A549 (cell line): ENCODE measurements around the gene TRPM5. TPM values are rescaled to one million over a fixed set of nuclear protein-coding genes. Genes with fewer than 3 reads are reported as not detected.

ENCODE experiments used
- ATAC-seq, 2 experiments: fragments of 200-7000 bp in 1 of 2; fragments of >200 bp in 1 of 2; cut with Nextera tagmentation in 1 of 2; cut with Tn5 transposase in 1 of 2; 3 replicates each; pipeline versions ENCODE4 v1.8.0 to v1.9.1; 2018 to 2020; ENCODE audit warnings: mild to moderate bottlenecking in 1 of 2, moderate library complexity in 1 of 2
- CTCF ChIA-PET: fragments of 300-600 bp; sonication (Branson Sonifier 250); formaldehyde crosslinking; extraction: SDS; loops from one replicate; lab custom pipeline; 2021; ENCODE audit warnings: antibody characterized with exemption, inconsistent platforms; lab: Yijun Ruan, JAX
- POLR2A ChIA-PET: fragments of 350-600 bp; formaldehyde crosslinking; extraction: SDS; loops from one replicate; lab custom pipeline; 2021; ENCODE audit warnings: antibody characterized with exemption, inconsistent platforms; lab: Yijun Ruan, JAX
- DNase-seq, 2 experiments: peaks; one replicate each; pipeline versions ENCODE4 v3.0.0 to v3.0.0-alpha.2; 2011 to 2016; ENCODE audit warnings: low read depth in 1 of 2, low spot score in 1 of 2
- FAIRE-seq: peaks from 2 replicates; lab custom pipeline; 2011; peaks lifted over from hg19 to GRCh38; lab: Jason Lieb, UNC
- H3K27ac ChIP-seq, 2 experiments: fragments of >200 bp; sonication (Bioruptor Twin); formaldehyde crosslinking; 3 replicates each; pipeline ENCODE4 v1.5.1; 2016 to 2017
- H3K4me1 ChIP-seq: fragments of >200 bp; sonication (Bioruptor Twin); formaldehyde crosslinking; 3 replicates; pipeline ENCODE4 v1.6.1; 2016
- H3K4me2 ChIP-seq: fragments of >200 bp; sonication (Bioruptor Twin); formaldehyde crosslinking; 3 replicates; pipeline ENCODE4 v1.6.1; 2016
- H3K4me3 ChIP-seq: fragments of >200 bp; sonication (Bioruptor Twin); formaldehyde crosslinking; 3 replicates; pipeline ENCODE4 v1.5.1; 2016
- H3K9me3 ChIP-seq: fragments of >200 bp; sonication (Bioruptor Twin); formaldehyde crosslinking; 3 replicates; pipeline ENCODE4 v1.6.1; 2016
- BHLHE40 ChIP-seq: IDR thresholded peaks from 2 replicates; pipeline ENCODE4 v1.6.1; 2012; ENCODE audit warnings: low read depth, low read length, inconsistent platforms
- CBX8 ChIP-seq: fragments of 200-600 bp; sonication (generic); IDR thresholded peaks from 2 replicates; pipeline ENCODE4 v1.6.1; 2016
- CEBPB ChIP-seq, 2 experiments: fragments of >200 bp in 1 of 2; sonication (Bioruptor Twin) in 1 of 2; formaldehyde crosslinking in 1 of 2; IDR thresholded peaks; 2 replicates each; pipeline ENCODE4 v1.6.1; 2012 to 2016
- CHD4 ChIP-seq: fragments of 200-600 bp; sonication (generic); IDR thresholded peaks from 2 replicates; pipeline ENCODE4 v1.6.1; 2016; ENCODE audit warnings: antibody characterized with exemption, mild to moderate bottlenecking, borderline replicate concordance
- EHF ChIP-seq: fragments of 250-450 bp; sonication (Bioruptor Pico); IDR thresholded peaks from 2 replicates; pipeline ENCODE4 v1.5.0; 2020; ENCODE audit warnings: mild to moderate bottlenecking
- EHMT2 ChIP-seq: fragments of 200-600 bp; sonication (generic); IDR thresholded peaks from 2 replicates; pipeline ENCODE4 v1.6.1; 2016; ENCODE audit warnings: antibody characterized with exemption, low read depth, mild to moderate bottlenecking, moderate library complexity
- EP300 ChIP-seq, 2 experiments: fragments of >200 bp; sonication (Bioruptor Twin); formaldehyde crosslinking; IDR thresholded peaks; 2 replicates in 1 of 2; 3 replicates in 1 of 2; pipeline ENCODE4 v1.6.1; 2016 to 2017
- HDAC2 ChIP-seq: fragments of 200-600 bp; sonication (generic); IDR thresholded peaks from 2 replicates; pipeline ENCODE4 v1.6.1; 2016
- HOXB5 ChIP-seq: fragments of 250-450 bp; sonication (Bioruptor Pico); IDR thresholded peaks from 2 replicates; pipeline ENCODE4 v1.5.0; 2020; ENCODE audit warnings: mild to moderate bottlenecking, moderate library complexity
- JUN ChIP-seq, 2 experiments: fragments of >200 bp; sonication (Bioruptor Twin); formaldehyde crosslinking; IDR thresholded peaks; 2 replicates in 1 of 2; 3 replicates in 1 of 2; pipeline ENCODE4 v1.6.1; 2016 to 2017
- KDM1A ChIP-seq: fragments of 200-600 bp; sonication (generic); IDR thresholded peaks from 2 replicates; pipeline ENCODE4 v1.6.1; 2016; ENCODE audit warnings: low read depth, mild to moderate bottlenecking
- KDM5A ChIP-seq: fragments of 200-600 bp; sonication (generic); IDR thresholded peaks from 2 replicates; pipeline ENCODE4 v1.6.1; 2016; ENCODE audit warnings: antibody characterized with exemption, mild to moderate bottlenecking
- NFE2L2 ChIP-seq: fragments of 150-350 bp; conservative IDR thresholded peaks from 2 replicates; pipeline ENCODE4 v1.6.1; 2014; ENCODE audit warnings: low read length
- PHF8 ChIP-seq: fragments of 200-600 bp; sonication (generic); IDR thresholded peaks from 2 replicates; pipeline ENCODE4 v1.6.1; 2016; ENCODE audit warnings: low read depth, mild to moderate bottlenecking, antibody characterized with exemption, moderate library complexity, borderline replicate concordance
- POLR2AphosphoS2 ChIP-seq: conservative IDR thresholded peaks from 2 replicates; pipeline ENCODE4 v1.6.1; 2012; ENCODE audit warnings: low read length, improper control_type of control experiment, inconsistent platforms
- RAD21 ChIP-seq, 2 experiments: fragments of >200 bp in 1 of 2; sonication (Bioruptor Twin) in 1 of 2; formaldehyde crosslinking in 1 of 2; IDR thresholded peaks in 1 of 2; conservative IDR thresholded peaks in 1 of 2; 2 replicates in 1 of 2; 3 replicates in 1 of 2; pipeline ENCODE4 v1.6.1; 2012 to 2018; ENCODE audit warnings: inconsistent platforms in 1 of 2
- RARB ChIP-seq: fragments of 250-450 bp; sonication (Bioruptor Pico); IDR thresholded peaks from 2 replicates; pipeline ENCODE4 v1.8.0; 2021; ENCODE audit warnings: mild to moderate bottlenecking, moderate library complexity
- RFX5 ChIP-seq: fragments of 450-650 bp; IDR thresholded peaks from 2 replicates; pipeline ENCODE4 v1.7.1; 2014; ENCODE audit warnings: antibody characterized with exemption, mild to moderate bottlenecking, moderate library complexity
- RNF2 ChIP-seq: fragments of 200-600 bp; sonication (generic); IDR thresholded peaks from 2 replicates; pipeline ENCODE4 v1.6.1; 2016; ENCODE audit warnings: low read depth, mild to moderate bottlenecking, antibody characterized with exemption, moderate library complexity, borderline replicate concordance
- SMC3 ChIP-seq: fragments of >200 bp; sonication (Bioruptor Twin); formaldehyde crosslinking; IDR thresholded peaks from 3 replicates; pipeline ENCODE4 v1.6.1; 2018; ENCODE audit warnings: inconsistent platforms
- TP53 ChIP-seq: fragments of 250-450 bp; sonication (Bioruptor Pico); IDR thresholded peaks from 2 replicates; pipeline ENCODE4 v1.5.0; 2021; ENCODE audit warnings: mild to moderate bottlenecking, moderate library complexity
- ZSCAN20 ChIP-seq: fragments of 250-450 bp; sonication (Bioruptor Pico); IDR thresholded peaks from 2 replicates; pipeline ENCODE4 v1.8.0; 2022; ENCODE audit warnings: mild to moderate bottlenecking, moderate library complexity
- WGBS: methylation state at CpG from one replicate; pipeline ENCODE4 v1.1.6; 2017; ENCODE audit errors: missing lambda C conversion rate; 5-methylcytosine and 5-hydroxymethylcytosine counted together
- polyA plus RNA-seq, 4 experiments: library from polyadenylated mRNA; depleted of rRNA in 3 of 4; stranded (reverse); fragments of >200 nt; fragmentation: RNase III in 1 of 4; extraction: RNeasy Plus Mini Kit Qiagen cat#74134 plus additional on column Dnase treatment in 1 of 4; gene quantifications; 2 replicates in 3 of 4; 3 replicates in 1 of 4; pipeline ENCODE4 v1.2.3, GENCODE V29; 2011 to 2017
- TF ChIP-seq, protein P1 (sequence below): fragments of >200 bp; sonication (Bioruptor Twin); formaldehyde crosslinking; IDR thresholded peaks from 3 replicates; pipeline ENCODE4 v1.5.1; 2016
- TF ChIP-seq, protein P2 (sequence below): IDR thresholded peaks from 2 replicates; pipeline ENCODE4 v1.6.1; 2012; ENCODE audit warnings: low read depth, borderline replicate concordance
- TF ChIP-seq, protein P3 (sequence below): fragments of >200 bp; sonication (Bioruptor Twin); formaldehyde crosslinking; IDR thresholded peaks from 2 replicates; pipeline ENCODE4 v1.6.1; 2016

Gene TRPM5
- polyA plus RNA-seq, 2 of the 4 experiments (the other 2 are of a cell fraction): not detected

DNA sequence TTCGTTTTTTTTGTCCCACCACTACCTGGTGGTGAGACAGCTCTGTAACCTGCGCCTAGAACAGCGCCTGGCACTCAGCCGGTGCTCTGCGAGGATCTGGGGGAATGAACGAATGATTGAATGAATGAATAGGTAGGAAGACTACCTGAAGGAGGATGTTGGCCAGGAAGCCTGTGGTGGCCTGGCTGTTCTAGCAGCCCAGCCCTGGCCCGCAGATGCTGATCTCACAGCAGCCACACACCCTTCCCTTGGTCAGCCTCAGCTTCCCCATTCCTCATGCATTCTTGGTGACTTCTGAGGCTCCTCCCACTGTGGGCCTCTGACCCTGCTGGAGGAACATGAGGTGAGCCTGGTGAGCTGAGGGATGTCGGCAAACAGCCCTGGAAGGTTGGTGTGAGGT is 3.7 kb downstream of the TRPM5 start:
- FAIRE-seq: no peak
- H3K27ac ChIP-seq: no peak overlapping the region
- TF ChIP-seq SMC3 (no peak), KDM5A (no peak), EP300 (IDR thresholded peaks at IDR 0.05) (no peak), CBX8 (no peak), CHD4 (no peak), POLR2AphosphoS2 (no peak)
- CTCF ChIA-PET: interaction anchor here (1.1 to 6.6 kb wide), 4 partner anchors 20 to 136 kb away, joined by 3 to 49 read pairs (median 7); no protein-coding TSS in a partner anchor
- H3K4me2 ChIP-seq: no peak overlapping the region
- POLR2A ChIA-PET: no interaction called here
- H3K4me1 ChIP-seq: peaks cover 6% of the 10 kb centered on the region
- peaks cover 17% of the 10 kb centered on the region for H3K9me3 ChIP-seq
- DNase-seq: no peak
- ATAC-seq: no peak
- H3K4me3 ChIP-seq: no peak overlapping the region
- 51% methylated on average over 8 of the region's 8 CpGs for WGBS

DNA sequence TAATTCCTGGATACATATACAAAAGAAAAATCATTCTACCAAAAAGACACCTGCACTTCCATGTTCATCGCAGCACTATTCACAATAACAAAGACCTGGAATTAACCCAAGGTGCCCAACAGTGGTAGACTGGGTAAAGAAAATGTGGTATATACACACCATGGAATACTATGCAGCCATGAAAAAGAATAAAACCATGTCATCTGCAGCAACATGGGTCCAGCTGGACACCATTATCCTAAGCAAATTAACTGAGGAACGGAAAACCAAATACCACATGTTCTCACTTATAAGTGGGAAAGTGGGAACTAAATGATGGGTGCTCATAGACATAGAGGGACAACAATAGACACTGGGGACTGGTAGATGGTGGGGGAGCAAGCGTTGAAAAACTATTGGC is 4.5 kb downstream of the TRPM5 start:
- H3K4me3 ChIP-seq: no peak overlapping the region
- TF ChIP-seq RNF2: no peak
- TF ChIP-seq, protein P1, sequence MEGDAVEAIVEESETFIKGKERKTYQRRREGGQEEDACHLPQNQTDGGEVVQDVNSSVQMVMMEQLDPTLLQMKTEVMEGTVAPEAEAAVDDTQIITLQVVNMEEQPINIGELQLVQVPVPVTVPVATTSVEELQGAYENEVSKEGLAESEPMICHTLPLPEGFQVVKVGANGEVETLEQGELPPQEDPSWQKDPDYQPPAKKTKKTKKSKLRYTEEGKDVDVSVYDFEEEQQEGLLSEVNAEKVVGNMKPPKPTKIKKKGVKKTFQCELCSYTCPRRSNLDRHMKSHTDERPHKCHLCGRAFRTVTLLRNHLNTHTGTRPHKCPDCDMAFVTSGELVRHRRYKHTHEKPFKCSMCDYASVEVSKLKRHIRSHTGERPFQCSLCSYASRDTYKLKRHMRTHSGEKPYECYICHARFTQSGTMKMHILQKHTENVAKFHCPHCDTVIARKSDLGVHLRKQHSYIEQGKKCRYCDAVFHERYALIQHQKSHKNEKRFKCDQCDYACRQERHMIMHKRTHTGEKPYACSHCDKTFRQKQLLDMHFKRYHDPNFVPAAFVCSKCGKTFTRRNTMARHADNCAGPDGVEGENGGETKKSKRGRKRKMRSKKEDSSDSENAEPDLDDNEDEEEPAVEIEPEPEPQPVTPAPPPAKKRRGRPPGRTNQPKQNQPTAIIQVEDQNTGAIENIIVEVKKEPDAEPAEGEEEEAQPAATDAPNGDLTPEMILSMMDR: no peak
- TF ChIP-seq, all 56 proteins: peak for 0
- FAIRE-seq (no peak), ATAC-seq (no peak), DNase-seq (no peak)
- Histone ChIP-seq H3K27ac (no peak overlapping the region), H3K4me2 (no peak overlapping the region), H3K4me1 (peaks cover 6% of the 10 kb centered on the region), H3K9me3 (peaks cover 17% of the 10 kb centered on the region)
- ChIA-PET POLR2A (no interaction called here), CTCF (interaction anchor here (0.7 to 6.6 kb wide), 3 partner anchors 12 to 92 kb away, joined by 4 to 49 read pairs (median 6); no protein-coding TSS in a partner anchor)
- 57% methylated on average over 3 of the region's 3 CpGs for WGBS

DNA sequence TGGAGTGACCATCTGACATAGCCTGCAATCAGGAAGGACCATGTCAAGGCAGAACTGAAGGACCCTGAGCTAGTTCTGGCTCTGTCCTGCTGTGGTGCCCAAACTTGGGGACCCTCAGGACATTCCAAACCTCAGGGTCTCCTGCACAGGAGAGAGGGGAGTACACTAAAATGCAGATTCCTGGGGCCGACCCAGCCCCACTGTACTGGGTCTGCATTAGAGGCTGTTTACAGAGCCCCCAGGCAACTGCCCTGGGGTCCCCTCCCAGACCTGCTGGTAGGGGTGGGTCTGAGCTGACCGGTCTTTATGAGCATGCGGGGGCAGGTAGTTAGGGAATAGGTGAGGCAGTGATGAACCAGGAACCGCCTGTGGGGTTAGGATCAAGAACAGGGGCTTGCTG is 6.8 kb downstream of the TRPM5 start:
- CTCF ChIA-PET: interaction anchor here (2.8 to 6.6 kb wide), 2 partner anchors 17 to 94 kb away, joined by 13 to 49 read pairs; no protein-coding TSS in a partner anchor
- DNase-seq (no peak), ATAC-seq (no peak), FAIRE-seq (no peak)
- 40% methylated on average over 4 of the region's 4 CpGs for WGBS
- Histone ChIP-seq H3K4me2 (no peak overlapping the region), H3K4me3 (no peak overlapping the region), H3K27ac (no peak overlapping the region), H3K4me1 (no peaks in the 10 kb centered on the region), H3K9me3 (peaks cover 1% of the 10 kb centered on the region; the same call in 2 of the 3 replicates)
- POLR2A ChIA-PET: no interaction called here
- TF ChIP-seq PHF8: no peak
- no peak for TF ChIP-seq EHF
- no peak for TF ChIP-seq KDM5A
- TF ChIP-seq KDM1A: no peak
- no peak for TF ChIP-seq SMC3
- TF ChIP-seq CEBPB (IDR thresholded peaks at IDR 0.05): no peak
- no peak for TF ChIP-seq RFX5
- no peak for TF ChIP-seq BHLHE40
- TF ChIP-seq, protein P2, sequence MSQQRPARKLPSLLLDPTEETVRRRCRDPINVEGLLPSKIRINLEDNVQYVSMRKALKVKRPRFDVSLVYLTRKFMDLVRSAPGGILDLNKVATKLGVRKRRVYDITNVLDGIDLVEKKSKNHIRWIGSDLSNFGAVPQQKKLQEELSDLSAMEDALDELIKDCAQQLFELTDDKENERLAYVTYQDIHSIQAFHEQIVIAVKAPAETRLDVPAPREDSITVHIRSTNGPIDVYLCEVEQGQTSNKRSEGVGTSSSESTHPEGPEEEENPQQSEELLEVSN: no peak
- TF ChIP-seq HOXB5 (CRISPR knock-in tag): no peak
- TF ChIP-seq EP300 (IDR thresholded peaks at IDR 0.05): no peak
- TF ChIP-seq NFE2L2: no peak
- TF ChIP-seq CBX8: no peak
- no peak for TF ChIP-seq JUN (IDR thresholded peaks at IDR 0.05)
- TF ChIP-seq, all 56 proteins: peak for 0

DNA sequence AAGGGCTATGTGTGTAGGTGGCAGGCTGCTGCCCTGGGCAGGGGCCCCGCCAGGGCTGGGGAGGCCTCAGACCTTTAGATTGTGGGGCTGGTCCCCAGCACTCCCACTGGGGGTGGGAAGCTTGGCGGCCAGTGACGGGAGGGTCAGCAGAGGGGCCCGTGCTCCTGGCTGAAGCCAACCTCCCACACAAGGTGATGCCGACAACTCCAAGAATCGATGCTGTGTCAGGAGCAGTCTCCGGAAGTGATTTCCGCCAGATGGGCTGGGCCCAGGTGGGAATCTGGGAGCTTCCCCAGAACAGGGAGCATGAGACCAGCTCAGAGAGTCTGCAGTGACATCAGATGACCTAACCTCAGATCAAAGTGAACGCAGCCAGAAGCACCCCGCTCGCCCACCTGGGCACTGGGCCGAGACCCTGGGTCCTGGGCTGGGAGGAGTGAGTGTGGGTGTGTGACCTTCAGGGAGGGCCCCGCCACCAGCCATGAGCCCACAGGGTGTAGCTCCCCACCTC is 7.7 kb downstream of the TRPM5 start:
- Histone ChIP-seq H3K4me2 (no peak overlapping the region), H3K9me3 (no peaks in the 10 kb centered on the region; the same call in 2 of the 3 replicates), H3K27ac (no peak overlapping the region), H3K4me1 (no peaks in the 10 kb centered on the region), H3K4me3 (no peak overlapping the region)
- POLR2A ChIA-PET: no interaction called here
- WGBS: 57% methylated on average over 9 of the region's 13 CpGs
- 0 out of 6 replicates have a peak, but pooled peaks of 1 of the 2 experiments have one; percentile 17 for ATAC-seq
- no peak for FAIRE-seq
- no peak for DNase-seq
- CTCF ChIA-PET: interaction anchor here (0.7 to 6.6 kb wide), 6 partner anchors 10 to 455 kb away, joined by 3 to 49 read pairs (median 4); no protein-coding TSS in a partner anchor
- TF ChIP-seq, protein P3, sequence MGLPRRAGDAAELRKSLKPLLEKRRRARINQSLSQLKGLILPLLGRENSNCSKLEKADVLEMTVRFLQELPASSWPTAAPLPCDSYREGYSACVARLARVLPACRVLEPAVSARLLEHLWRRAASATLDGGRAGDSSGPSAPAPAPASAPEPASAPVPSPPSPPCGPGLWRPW: no peak
- TF ChIP-seq RAD21 (conservative IDR thresholded peaks at IDR 0.05 in 1 of 2, IDR thresholded peaks at IDR 0.05 in 1 of 2): no peak
- TF ChIP-seq HDAC2: no peak
- TF ChIP-seq KDM5A: no peak
- TF ChIP-seq ZSCAN20 (CRISPR knock-in tag): no peak
- TF ChIP-seq EHMT2: no peak
- no peak for TF ChIP-seq SMC3
- TF ChIP-seq RARB (CRISPR knock-in tag): no peak
- TF ChIP-seq TP53: no peak
- no peak for TF ChIP-seq NFE2L2
- TF ChIP-seq KDM1A: no peak
- TF ChIP-seq HOXB5 (CRISPR knock-in tag): no peak
- TF ChIP-seq, protein P2: no peak
- TF ChIP-seq CEBPB (IDR thresholded peaks at IDR 0.05): no peak
